ENCODE data around the gene BID.

BID gene

DNA sequence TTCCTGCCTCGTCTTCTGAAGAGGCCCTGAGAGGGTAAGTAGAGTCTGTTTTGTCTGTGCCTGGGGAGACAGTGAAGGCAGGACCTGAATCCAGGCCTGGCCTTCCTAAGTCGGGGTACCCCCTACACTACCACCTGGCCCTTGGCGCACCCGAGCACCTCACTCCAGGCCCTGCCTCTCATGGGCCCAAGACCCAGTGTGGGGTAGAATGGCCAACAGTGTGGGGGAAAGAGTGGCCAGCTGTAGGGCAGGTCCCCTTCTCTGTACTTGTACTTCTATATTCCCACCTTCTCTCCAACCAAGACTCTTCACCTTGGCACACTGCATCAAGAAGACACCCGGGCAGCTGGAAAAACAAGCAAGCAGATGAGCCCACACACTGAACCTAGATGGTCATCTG lies 22.4 kb upstream of the BID start:
- no peak overlapping the region for H3K4me3 ChIP-seq (ENCODE audit: low read depth, low read length)
- TF ChIP-seq CTCF (IDR thresholded peaks at IDR 0.05; ENCODE audit: low read depth, low read length) = no peak
- in situ Hi-C loops (cut with HindIII; ENCODE audit: low sequenced_read_pairs) = no loop called here
- DNase-seq (ENCODE audit: low read depth, low spot score) = no peak

- DNase-seq (ENCODE audit: low read depth, low spot score) = no peak
- no peak for TF ChIP-seq CTCF (IDR thresholded peaks at IDR 0.05; ENCODE audit: low read depth, low read length)
- in situ Hi-C loops (cut with HindIII; ENCODE audit: low sequenced_read_pairs) = no loop called here
- no peak overlapping the region for H3K4me3 ChIP-seq (ENCODE audit: low read depth, low read length)
These were observed 21.6 kb upstream of the BID start for GRCh38 chr22:17795661-17796548.

- DNase-seq (ENCODE audit: low read depth, low spot score) = no peak
- in situ Hi-C loops (cut with HindIII; ENCODE audit: low sequenced_read_pairs) = no loop called here
- no peak for TF ChIP-seq CTCF (IDR thresholded peaks at IDR 0.05; ENCODE audit: low read depth, low read length)
- no peak overlapping the region for H3K4me3 ChIP-seq (ENCODE audit: low read depth, low read length)
These were observed 20.7 kb upstream of the BID start for GRCh38 chr22:17794726-17795542.

DNA sequence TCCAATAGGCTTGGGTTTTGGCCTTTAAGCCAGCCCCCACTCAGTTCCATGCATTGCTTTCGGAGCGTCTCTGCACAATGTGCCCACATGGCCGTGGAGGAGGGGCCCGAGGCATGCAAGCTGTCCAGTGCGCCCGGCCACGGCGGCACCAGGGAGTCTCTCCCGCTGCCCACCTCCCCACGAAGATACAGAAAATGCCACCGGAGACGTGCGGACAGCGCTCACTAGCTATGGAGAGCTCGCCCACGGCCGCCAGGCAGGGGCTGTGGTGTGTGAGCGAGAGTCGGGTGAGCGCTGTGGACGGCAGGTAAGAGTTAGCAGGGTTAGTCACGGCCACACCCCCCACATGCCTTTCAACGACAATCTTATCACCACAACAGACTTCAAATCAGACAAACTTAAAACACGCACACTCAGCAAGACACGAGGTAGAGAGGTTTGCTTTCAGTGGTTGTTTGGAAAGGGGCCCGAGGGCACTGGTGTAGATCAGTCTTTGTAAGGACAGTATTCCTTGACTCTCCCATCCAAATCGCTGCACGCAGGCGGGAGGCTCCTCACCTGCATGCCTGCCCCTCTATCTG lies 18.7 kb upstream of the BID start:
- no peak for DNase-seq (ENCODE audit: low read depth, low spot score)
- no peak for TF ChIP-seq CTCF (IDR thresholded peaks at IDR 0.05; ENCODE audit: low read depth, low read length)
- in situ Hi-C loops (cut with HindIII; ENCODE audit: low sequenced_read_pairs) = no loop called here
- H3K4me3 ChIP-seq (ENCODE audit: low read depth, low read length) = no peak overlapping the region

DNA sequence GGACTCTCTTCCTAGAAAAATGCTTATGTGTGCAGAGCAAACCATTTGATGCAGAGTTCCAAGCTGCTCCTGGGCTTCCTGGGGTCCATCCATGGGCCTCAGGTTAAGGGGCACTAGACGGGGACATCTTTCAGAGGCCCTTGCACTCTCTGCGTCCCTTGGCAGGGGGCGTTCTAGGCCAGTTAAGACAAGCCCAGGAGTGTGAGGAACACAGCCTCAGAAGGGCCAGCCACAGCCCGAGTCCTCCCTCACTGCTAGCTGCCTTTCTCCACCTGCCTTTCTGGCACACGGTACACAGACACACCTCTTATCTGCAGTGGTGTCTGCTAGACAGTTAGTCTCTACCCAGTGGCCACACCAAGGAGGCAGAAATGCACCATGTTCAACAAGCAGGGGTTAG lies 18.0 kb upstream of the BID start:
- DNase-seq (ENCODE audit: low read depth, low spot score) = no peak
- in situ Hi-C loops (cut with HindIII; ENCODE audit: low sequenced_read_pairs) = no loop called here
- H3K4me3 ChIP-seq (ENCODE audit: low read depth, low read length) = no peak overlapping the region
- TF ChIP-seq CTCF (IDR thresholded peaks at IDR 0.05; ENCODE audit: low read depth, low read length) = peak; percentile 4

GRCh38 chr22:17791196-17791595 lies 16.9 kb upstream of the BID start:
- no peak for DNase-seq (ENCODE audit: low read depth, low spot score)
- in situ Hi-C loops (cut with HindIII; ENCODE audit: low sequenced_read_pairs) = no loop called here
- no peak for TF ChIP-seq CTCF (IDR thresholded peaks at IDR 0.05; ENCODE audit: low read depth, low read length)
- H3K4me3 ChIP-seq (ENCODE audit: low read depth, low read length) = no peak overlapping the region
